HG02678 (cell line): ENCODE data around the gene PDE11A.
A peak's percentile ranks its signal among the peaks of the same experiment; 100 is the strongest.
"Not testable (repeated sequence)": the region's sequence is repeated elsewhere in the genome, so short reads cannot be mapped to it uniquely, and the experiment has no call there.

Experiments
- ATAC-seq: cut with Tn5 transposase; IDR thresholded peaks from one replicate; pipeline ENCODE4 v1.9.1; 2021; ENCODE audit warnings: mild to moderate bottlenecking, moderate library complexity; ENCODE audit not compliant: unreplicated experiment

PDE11A gene

GRCh38 chr2:178072383-178073301 is at the start of gene PDE11A:
Gene PDE11A (minus strand): TSS chr2:178072777. CDS start chr2:178072437, 340 bp downstream.
- peak; percentile 77 for ATAC-seq

GRCh38 chr2:178119179-178119922 is 46.8 kb upstream of the PDE11A start:
- ATAC-seq = no peak

DNA sequence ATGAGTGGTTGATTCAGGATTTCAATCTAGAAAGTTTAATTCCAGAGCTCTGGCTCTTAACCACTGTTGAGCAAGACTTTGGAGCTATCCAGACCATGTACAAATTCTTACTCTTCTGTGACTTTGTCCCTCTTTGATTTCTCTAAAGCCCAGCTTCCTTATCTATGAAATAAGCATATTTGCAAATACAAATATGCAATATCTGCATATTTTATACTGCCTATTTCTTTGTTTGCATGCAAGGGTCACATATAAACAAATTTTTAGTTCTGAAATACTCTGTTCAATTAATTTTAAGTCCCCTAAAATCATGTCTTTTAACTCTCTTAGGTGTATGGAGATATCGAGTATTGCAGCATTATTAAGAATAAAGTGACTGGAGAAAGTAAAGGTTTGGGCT is 45.1 kb upstream of the PDE11A start:
- no peak for ATAC-seq

DNA sequence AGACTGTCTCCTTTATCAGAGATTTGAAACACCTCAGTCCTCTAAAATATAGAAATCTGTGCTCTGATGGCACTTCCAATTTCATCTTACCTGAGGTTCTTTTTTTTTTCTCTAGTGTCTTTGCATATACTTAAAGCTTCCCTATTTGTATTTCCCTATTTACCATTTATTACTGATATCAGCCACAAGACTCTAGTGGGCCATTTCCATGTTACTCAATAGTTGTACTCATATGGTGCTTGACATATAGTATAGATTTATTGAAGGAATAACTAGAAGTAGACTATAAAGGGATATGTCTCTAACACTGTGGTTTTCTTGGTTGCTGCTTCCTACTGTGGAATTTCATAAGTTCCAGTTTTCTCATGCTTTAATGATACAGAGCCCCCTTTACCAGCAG is 42.7 kb upstream of the PDE11A start:
- no peak for ATAC-seq

- ATAC-seq = peak; percentile 43
Measured at GRCh38 chr2:178114462-178114861, 41.9 kb upstream of the PDE11A start.

GRCh38 chr2:178112202-178113152 is 39.9 kb upstream of the PDE11A start, which contains the start of gene RBM45:
Gene RBM45 (plus strand): TSS chr2:178112437. CDS start chr2:178112547, 110 bp downstream.
- ATAC-seq = peak; percentile 91

DNA sequence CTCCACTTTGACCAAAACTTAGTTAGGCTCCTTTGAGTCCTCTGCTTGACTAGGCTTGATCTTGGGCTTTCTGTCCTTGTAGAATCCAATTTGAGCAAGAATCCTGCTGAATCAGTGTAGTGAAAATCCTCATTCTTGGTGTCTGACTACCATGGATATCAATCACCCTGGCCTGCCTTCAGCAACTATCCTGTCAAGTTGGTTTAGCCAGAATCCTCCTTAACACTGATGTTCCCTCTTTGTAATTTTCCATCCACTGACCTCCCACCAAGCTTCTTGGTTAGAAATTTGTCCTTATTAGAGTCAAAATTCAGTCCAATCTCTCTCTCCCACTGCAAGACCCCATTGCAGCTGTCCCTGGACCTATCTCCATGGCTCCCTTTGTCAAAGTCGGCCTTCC is 39.2 kb upstream of the PDE11A start:
- ATAC-seq = no peak

GRCh38 chr2:178110681-178111080 is 38.1 kb upstream of the PDE11A start:
- no peak for ATAC-seq

DNA sequence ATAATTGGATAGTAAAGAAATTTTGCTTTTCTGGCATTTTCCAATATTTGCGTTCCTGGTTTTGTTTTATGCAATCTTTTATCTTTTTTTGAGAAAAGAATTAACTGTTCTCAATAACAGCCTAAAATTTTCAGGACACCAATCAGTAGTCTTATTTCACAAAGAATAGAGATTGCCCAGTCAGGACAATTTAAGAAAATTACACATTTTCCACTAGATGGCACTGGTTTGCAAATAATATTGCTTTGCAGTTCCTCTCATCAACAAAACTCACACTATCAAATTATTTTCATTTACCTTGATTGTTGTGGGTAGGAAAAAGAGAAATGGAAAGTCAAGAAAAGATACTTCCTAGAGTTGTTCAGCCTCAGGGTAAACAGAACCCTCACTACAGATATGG is 37.2 kb upstream of the PDE11A start:
- ATAC-seq = no peak

- ATAC-seq = no peak
Measured at GRCh38 chr2:178108176-178108575, 35.6 kb upstream of the PDE11A start.

GRCh38 chr2:178106053-178106452 is 33.5 kb upstream of the PDE11A start:
- ATAC-seq = no peak

DNA sequence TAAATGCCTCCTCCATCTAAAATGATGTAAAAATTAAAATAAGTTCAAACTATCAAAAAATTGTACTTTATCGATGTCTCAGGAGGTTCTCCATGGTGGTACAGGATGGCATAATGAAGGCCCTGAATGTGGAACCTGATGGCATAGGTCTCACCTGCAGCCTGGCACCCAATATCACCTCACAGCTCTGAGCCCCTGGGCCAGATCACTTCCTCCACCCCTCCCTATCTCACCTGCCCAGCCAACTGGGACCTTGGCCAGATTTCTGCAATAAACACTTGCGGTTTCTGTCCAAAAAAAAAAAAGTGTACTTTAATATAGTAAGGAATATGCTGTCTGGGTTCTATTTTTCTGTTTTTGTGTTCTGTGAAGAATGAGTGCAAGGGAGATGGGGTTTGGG is 33.0 kb upstream of the PDE11A start:
- no peak for ATAC-seq

DNA sequence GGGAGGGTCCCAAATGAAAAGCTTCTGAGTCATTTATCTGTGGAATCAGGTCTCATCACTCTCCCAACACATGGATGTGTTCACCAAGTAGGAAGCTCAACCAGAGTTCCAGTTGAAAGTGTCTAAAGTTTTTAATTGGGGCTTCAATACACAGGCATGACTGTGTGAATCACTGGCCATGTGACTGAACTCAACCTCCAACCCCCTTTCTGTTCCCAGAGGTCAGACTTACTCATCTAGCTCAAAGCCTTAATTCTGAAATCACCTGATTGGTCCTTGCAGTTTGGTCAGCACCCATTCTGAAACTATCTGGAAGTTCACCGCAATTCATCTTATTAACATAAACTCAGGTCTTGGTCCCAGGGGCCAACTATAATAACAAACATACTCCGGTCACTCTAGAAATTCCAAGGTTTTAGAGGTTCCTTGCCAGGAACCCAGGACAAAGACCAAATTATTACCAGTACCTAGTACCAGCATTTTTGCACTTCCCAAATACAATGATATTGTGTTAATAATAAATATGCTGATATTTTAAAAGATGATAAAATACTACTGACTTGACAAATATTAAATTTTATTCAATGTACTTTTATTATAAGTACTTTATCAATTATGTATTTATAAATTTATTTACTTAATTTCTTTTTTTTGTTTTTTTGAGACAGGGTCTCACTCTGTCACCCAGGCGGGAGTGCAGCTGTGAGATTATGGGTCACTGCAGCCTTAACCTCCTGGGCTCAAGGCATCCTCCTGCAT is 28.9 kb upstream of the PDE11A start:
- no peak for ATAC-seq

DNA sequence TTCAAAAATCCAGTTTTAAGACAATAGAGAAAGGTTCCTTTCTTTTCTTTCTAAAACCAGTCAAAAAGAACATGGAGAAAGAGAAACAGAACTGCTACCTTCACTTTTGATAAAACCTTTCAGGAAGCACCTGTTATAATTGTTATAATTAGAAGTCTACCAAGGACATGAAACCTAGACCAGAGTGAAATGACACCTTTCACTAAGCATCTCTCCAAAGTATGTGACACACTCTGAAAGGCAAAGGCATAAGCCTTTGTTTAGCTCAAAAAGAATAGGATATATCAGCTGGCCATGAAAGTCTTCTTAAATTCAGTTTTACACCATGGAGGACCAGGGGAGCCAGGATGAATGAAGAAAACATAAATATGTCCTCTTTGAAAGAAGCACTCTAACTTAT is 20.9 kb upstream of the PDE11A start:
- no peak for ATAC-seq

DNA sequence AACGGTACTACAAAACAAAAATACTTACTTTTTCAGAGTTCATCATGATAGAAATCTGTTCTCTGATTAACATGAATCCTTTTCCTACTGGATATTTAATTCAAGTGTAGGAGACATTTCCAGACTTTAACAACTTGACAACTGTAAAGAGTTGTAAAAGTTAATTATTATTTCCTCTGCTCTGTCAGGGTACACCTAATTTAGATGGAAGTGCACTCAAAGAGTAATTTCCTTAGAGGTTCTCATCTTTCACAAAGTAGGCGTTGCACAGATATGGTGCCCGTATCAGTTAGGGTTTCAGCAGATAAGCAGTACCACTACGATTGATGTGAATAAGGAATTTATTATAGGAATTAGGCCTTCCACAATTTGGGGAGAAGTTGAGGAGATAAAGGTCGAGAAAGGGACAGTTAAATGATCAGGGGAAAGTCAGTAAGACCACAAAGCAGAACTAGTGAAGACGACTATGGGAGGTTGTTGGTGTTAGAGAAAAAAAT is 16.2 kb upstream of the PDE11A start:
- ATAC-seq = no peak

GRCh38 chr2:178084273-178084672 is 11.7 kb upstream of the PDE11A start:
- ATAC-seq = no peak

DNA sequence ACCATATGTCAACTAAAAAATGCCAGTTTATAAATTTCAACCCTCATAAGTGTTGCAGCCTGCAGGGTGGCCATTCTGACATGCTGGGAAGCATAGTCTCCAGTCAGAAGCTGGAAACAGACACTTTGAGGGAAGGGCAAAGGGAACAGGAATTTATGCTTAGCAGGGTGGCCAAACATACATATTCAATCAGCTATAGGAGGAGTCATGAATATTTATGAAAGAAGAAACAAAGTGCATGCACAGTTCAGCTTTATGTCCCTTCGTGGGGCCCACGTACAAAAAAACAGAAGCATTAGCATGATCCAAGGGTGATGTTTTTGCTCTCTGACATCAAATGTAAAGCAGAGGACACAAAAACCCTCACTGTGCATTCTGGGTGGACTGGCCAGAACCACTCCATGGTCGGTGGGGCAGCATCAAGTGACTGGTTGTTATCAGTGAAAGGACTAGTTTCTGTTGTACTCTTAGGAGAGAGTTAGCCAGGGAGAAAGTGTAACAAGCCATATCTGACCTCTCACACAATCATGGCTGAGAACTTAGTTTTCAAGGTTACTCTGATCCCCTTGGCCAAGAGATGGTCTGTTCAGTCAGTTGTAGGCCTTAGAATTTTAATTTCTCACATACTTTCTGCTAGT is 9.9 kb upstream of the PDE11A start:
- ATAC-seq = no peak

GRCh38 chr2:178079279-178079678 is 6.7 kb upstream of the PDE11A start:
- not testable (repeated sequence) for ATAC-seq

GRCh38 chr2:178076130-178076529 is 3.6 kb upstream of the PDE11A start:
- ATAC-seq = no peak

DNA sequence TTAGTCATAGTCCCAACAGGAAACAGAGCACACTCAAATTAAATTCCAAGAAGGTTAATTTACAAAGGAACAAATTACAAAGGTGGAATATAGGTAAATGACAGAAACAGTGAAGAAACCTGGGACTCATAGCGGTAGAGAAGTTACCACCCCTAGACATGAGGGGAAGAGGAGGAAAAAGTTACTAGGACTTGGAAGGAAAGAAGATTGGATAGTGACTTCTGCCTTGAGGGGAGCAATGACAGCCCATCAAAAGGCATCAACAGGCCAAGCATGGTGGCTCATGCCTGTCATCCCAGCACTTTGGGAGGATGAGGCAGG is 2.4 kb upstream of the PDE11A start:
- ATAC-seq = no peak
